Body of pancreas (tissue), 4 donors: ENCODE measurements around the gene RANBP3. TPM values are rescaled to one million over a fixed set of nuclear protein-coding genes. Genes with fewer than 3 reads are reported as not detected.

Experiments used
- ATAC-seq: fragments of 150-250 bp; one replicate; pipeline ENCODE4 v1.9.1; 2016
- DNase-seq, 4 donors: peaks; one replicate each; pipeline ENCODE4 v3.0.0-alpha.2; 2019
- H3K27ac ChIP-seq, 4 donors: fragments of 200-600 bp; sonication (generic); 1 replicate in 3 of 4; 2 replicates in 1 of 4; pipeline versions ENCODE4 v1.5.1 to v1.6.1; 2016 to 2019; ENCODE audit warnings: mild to moderate bottlenecking in 1 of 4, mixed read lengths in 1 of 4, moderate library complexity in 1 of 4
- H3K27me3 ChIP-seq, 2 donors: fragments of 200-600 bp; sonication (generic); one replicate each; pipeline ENCODE4 v1.6.0; 2016; ENCODE audit warnings: mild to moderate bottlenecking in 1 of 2
- H3K36me3 ChIP-seq, 2 donors: fragments of 200-600 bp; sonication (generic); replicated peaks in 1 of 2; 2 replicates each; pipeline ENCODE4 v1.5.1; 2016; ENCODE audit warnings: low read depth in 2 of 2; ENCODE audit not compliant: insufficient read depth in 1 of 2
- H3K4me1 ChIP-seq: fragments of 200-600 bp; sonication (generic); one replicate; pipeline ENCODE4 v1.6.0; 2016
- H3K4me3 ChIP-seq, 2 donors: fragments of 200-600 bp; sonication (generic); 1 replicate in 1 of 2; 2 replicates in 1 of 2; pipeline ENCODE4 v1.5.1; 2016 to 2019
- H3K9me3 ChIP-seq, 3 donors: fragments of 200-600 bp; sonication (generic); 1 replicate in 2 of 3; 2 replicates in 1 of 3; pipeline ENCODE4 v1.5.1; 2016
- CTCF ChIP-seq, 7 experiments: fragments of 450-650 bp in 4 of 7; fragments of 200-600 bp in 3 of 7; sonication (generic) in 3 of 7; IDR thresholded peaks; one replicate each; pipeline ENCODE4 v1.5.1; 2016 to 2019; ENCODE audit warnings: antibody characterized with exemption in 7 of 7
- POLR2A ChIP-seq, 3 donors: fragments of 450-650 bp; IDR thresholded peaks; one replicate each; pipeline ENCODE4 v1.6.1; 2016; ENCODE audit warnings: antibody characterized with exemption in 3 of 3, mild to moderate bottlenecking in 2 of 3
- WGBS, 2 donors: methylation state at CpG; one replicate each; pipeline ENCODE4 v1.1.5; 2017; 5-methylcytosine and 5-hydroxymethylcytosine counted together
- intact Hi-C: fragments of 100-400 bp; cut with DNase I; formaldehyde crosslinking; loops from one replicate; pipeline ENCODE4 v1.15.1; 2023
- total RNA-seq, 2 donors: library from RNA; depleted of rRNA; stranded (reverse); fragments of >200 nt; gene quantifications; one replicate each; pipeline ENCODE4 v1.1.0, GENCODE V29; 2016

RANBP3 gene
- total RNA-seq, 2 donors from 2014 or later = 62.0 to 90.0 TPM

GRCh38 chr19:5873617-5874199 lies 104.2 kb downstream of the RANBP3 start:
- 82 to 87% methylated on average over 3 to 12 of the region's 12 CpGs for WGBS, 2 donors
- no peak for DNase-seq
- Histone ChIP-seq H3K27ac (no peak overlapping the region), H3K36me3 (no peaks in the 10 kb centered on the region), H3K4me1 (peaks cover 9% of the 10 kb centered on the region), H3K4me3 (no peak overlapping the region), H3K27me3 (no peaks in the 10 kb centered on the region), H3K9me3 (no peaks in the 10 kb centered on the region)
- intact Hi-C loops = no loop called here
- no peak for ATAC-seq
- TF ChIP-seq POLR2A (IDR thresholded peaks at IDR 0.05) = no peak
- no peak for TF ChIP-seq CTCF (IDR thresholded peaks at IDR 0.05)

GRCh38 chr19:5870986-5871394 lies 107.0 kb downstream of the RANBP3 start:
- no peaks in the 10 kb centered on the region for H3K27me3 ChIP-seq
- no peak overlapping the region for H3K27ac ChIP-seq
- 78 to 81% methylated on average over 12 of the region's 12 CpGs for WGBS, 2 donors

GRCh38 chr19:5867201-5868136 lies 110.5 kb downstream of the RANBP3 start:
- intact Hi-C loops = no loop called here
- Histone ChIP-seq H3K36me3 (no peaks in the 10 kb centered on the region), H3K4me1 (no peaks in the 10 kb centered on the region), H3K4me3 (no peak overlapping the region), H3K27ac (no peak overlapping the region), H3K27me3 (no peaks in the 10 kb centered on the region), H3K9me3 (no peaks in the 10 kb centered on the region)
- WGBS, 2 donors = 74 to 79% methylated on average over 22 to 30 of the region's 31 CpGs
- DNase-seq = no peak
- no peak for TF ChIP-seq CTCF (IDR thresholded peaks at IDR 0.05)
- no peak for TF ChIP-seq POLR2A (IDR thresholded peaks at IDR 0.05)
- no peak for ATAC-seq

More at GRCh38 chr19:5870986-5871394, 107.0 kb downstream of the RANBP3 start:
- intact Hi-C loops = no loop called here
- Histone ChIP-seq H3K9me3 (no peaks in the 10 kb centered on the region), H3K4me3 (no peak overlapping the region), H3K4me1 (no peaks in the 10 kb centered on the region), H3K36me3 (no peaks in the 10 kb centered on the region)
- TF ChIP-seq POLR2A (IDR thresholded peaks at IDR 0.05) (no peak), CTCF (IDR thresholded peaks at IDR 0.05) (no peak)
- ATAC-seq (no peak), DNase-seq (no peak)

Other genes with a start within 250 kb of the RANBP3 start
- gene PRR22, start 193.4 kb downstream of the RANBP3 start, total RNA-seq = 1 to 10 TPM; 2.3 TPM
- gene DUS3L, start 187.0 kb downstream of the RANBP3 start, total RNA-seq = 10 to 100 TPM; 28.0 to 39.6 TPM
- gene NRTN, start 173.1 kb downstream of the RANBP3 start, total RNA-seq = 10 to 100 TPM; 24.1 to 70.9 TPM
- gene FUT6, start 138.4 kb downstream of the RANBP3 start, total RNA-seq = 10 to 100 TPM in 1 of 2 donors, 1 to 10 TPM in 1; 3.6 to 12.2 TPM
- gene FUT3, start 126.7 kb downstream of the RANBP3 start, total RNA-seq = 1 to 10 TPM; 5.7 to 9.2 TPM
- not detected for gene FUT5, start 107.6 kb downstream of the RANBP3 start, total RNA-seq
- gene NDUFA11, start 74.3 kb downstream of the RANBP3 start, total RNA-seq = 10 to 100 TPM; 31.6 to 79.1 TPM
- gene VMAC, start 73.3 kb downstream of the RANBP3 start, total RNA-seq = 10 to 100 TPM; 12.5 to 15.3 TPM
- 10 to 100 TPM; 18.7 to 38.6 TPM for gene CAPS, start 63.9 kb downstream of the RANBP3 start, total RNA-seq
- gene RFX2, start 132.4 kb upstream of the RANBP3 start, total RNA-seq = 10 to 100 TPM; 14.0 to 14.8 TPM
- not detected for gene ACSBG2, start 157.5 kb upstream of the RANBP3 start, total RNA-seq